GM10266 (cell line): ENCODE results near the gene KCNN2.
A peak's percentile ranks its signal among the peaks of the same experiment; 100 is the strongest.

Experiments
- DNase-seq: peaks from one replicate; pipeline ENCODE4 v3.0.0; 2012; ENCODE audit errors: extremely low spot score
- CTCF ChIP-seq: IDR thresholded peaks from 2 replicates; pipeline ENCODE4 v1.5.1; 2012; ENCODE audit warnings: mild to moderate bottlenecking, low read depth; ENCODE audit not compliant: control insufficient read depth, insufficient read depth; ENCODE audit errors: missing control alignments

Gene KCNN2

GRCh38 chr5:114449860-114450421 lies 88.1 kb downstream of the KCNN2 start:
- peak; percentile 69 for DNase-seq
- peak; percentile 93 for TF ChIP-seq CTCF

GRCh38 chr5:114450437-114450836 lies 88.6 kb downstream of the KCNN2 start:
- no peak for TF ChIP-seq CTCF
- DNase-seq: no peak

- no peak for DNase-seq
- TF ChIP-seq CTCF: no peak
Observed at GRCh38 chr5:114458726-114459125, 96.9 kb downstream of the KCNN2 start.

GRCh38 chr5:114467171-114467570 lies 105.3 kb downstream of the KCNN2 start:
- DNase-seq: no peak
- no peak for TF ChIP-seq CTCF

- no peak for TF ChIP-seq CTCF
- no peak for DNase-seq
Observed at GRCh38 chr5:114467729-114468128, 105.9 kb downstream of the KCNN2 start.

- TF ChIP-seq CTCF: no peak
- no peak for DNase-seq
Observed at GRCh38 chr5:114469372-114469771, 107.5 kb downstream of the KCNN2 start.

- DNase-seq: no peak
- TF ChIP-seq CTCF: no peak
Observed at GRCh38 chr5:114471529-114471928, 109.7 kb downstream of the KCNN2 start.
